GM19099 (cell line): Measurements from ENCODE around the gene PLEKHJ1.

Source experiments
- POLR2A ChIP-seq: IDR thresholded peaks from 3 replicates; pipeline ENCODE4 v1.6.1; 2011; ENCODE audit warnings: low read depth; ENCODE audit not compliant: insufficient read length; ENCODE audit errors: extremely low read depth

Gene PLEKHJ1

GRCh38 chr19:2195914-2196313 is 40.2 kb downstream of the PLEKHJ1 start:
- TF ChIP-seq POLR2A, result no peak

DNA sequence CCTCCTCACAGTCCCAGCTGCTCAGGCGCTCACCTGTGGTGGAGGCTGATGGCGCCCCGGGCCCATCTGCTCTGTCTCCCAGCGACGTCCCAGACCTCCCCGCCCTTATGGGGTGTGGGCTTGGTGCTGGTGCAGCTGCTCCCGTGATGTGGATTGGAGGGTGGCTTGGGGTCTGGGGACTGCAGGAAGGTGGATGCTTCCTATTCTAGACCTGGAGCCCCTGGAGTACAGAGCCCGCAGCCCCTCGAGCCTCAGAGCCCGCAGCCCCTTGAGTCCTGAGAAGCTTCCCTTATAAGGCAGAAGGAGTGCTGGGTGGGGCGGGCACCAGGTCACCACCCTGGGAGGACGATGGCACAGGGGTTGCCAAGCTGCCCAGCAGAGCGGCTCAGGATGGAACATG is 40.8 kb downstream of the PLEKHJ1 start:
- no peak for TF ChIP-seq POLR2A

GRCh38 chr19:2194513-2195078 is 41.5 kb downstream of the PLEKHJ1 start:
- TF ChIP-seq POLR2A, result no peak

- no peak for TF ChIP-seq POLR2A
Observed at GRCh38 chr19:2193807-2194206, 42.3 kb downstream of the PLEKHJ1 start.

- no peak for TF ChIP-seq POLR2A
Observed at GRCh38 chr19:2192862-2193261, 43.3 kb downstream of the PLEKHJ1 start.

- no peak for TF ChIP-seq POLR2A
Observed at GRCh38 chr19:2191456-2192310, 44.4 kb downstream of the PLEKHJ1 start.

DNA sequence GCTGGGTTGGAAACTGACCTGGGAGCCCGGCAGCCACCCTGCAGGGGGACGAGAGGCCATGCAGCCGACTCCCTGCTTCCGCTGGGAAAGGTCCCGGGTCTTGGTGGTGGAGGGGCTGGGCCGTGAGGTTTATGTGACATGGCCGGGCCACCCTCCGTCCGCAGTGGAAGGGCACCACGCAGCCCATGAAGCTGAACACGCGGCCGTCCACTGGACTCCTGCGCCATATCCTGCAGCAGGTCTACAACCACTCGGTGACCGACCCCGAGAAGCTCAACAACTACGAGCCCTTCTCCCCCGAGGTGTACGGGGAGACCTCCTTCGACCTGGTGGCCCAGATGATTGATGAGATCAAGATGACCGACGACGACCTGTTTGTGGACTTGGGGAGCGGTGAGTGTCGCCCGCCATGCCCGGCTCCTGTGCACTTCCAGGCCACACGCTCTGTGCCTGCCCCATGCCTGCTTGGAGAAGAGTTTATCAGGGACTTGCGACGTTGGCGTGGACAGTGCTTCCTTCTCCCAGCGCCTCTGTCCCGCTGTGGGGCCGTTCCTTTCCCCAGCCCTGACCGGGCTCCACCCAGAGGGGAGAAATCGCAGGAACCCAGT is 45.2 kb downstream of the PLEKHJ1 start:
- no peak for TF ChIP-seq POLR2A

GRCh38 chr19:2189880-2190279 is 46.2 kb downstream of the PLEKHJ1 start:
- TF ChIP-seq POLR2A, result no peak

GRCh38 chr19:2188708-2189385 is 47.3 kb downstream of the PLEKHJ1 start:
- no peak for TF ChIP-seq POLR2A

GRCh38 chr19:2187159-2187558 is 49.0 kb downstream of the PLEKHJ1 start:
- TF ChIP-seq POLR2A, result no peak

- TF ChIP-seq POLR2A, result no peak
Observed at GRCh38 chr19:2186071-2186846, 49.9 kb downstream of the PLEKHJ1 start.

DNA sequence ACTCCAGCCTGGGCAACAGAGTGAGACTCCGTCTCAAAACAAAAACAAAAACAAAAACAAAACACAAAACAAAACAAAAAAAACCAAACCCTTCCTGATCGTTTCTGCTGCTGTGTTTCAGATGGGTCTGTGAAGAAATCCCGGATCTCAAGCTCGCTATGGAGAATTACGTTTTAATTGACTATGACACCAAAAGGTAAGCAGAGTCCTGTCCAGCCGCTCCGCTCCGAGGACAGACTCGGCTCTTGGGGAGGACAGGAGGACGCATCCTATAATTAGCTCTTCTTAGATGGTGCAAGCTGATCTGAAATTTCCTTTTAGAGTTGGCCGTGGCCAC is 50.4 kb downstream of the PLEKHJ1 start:
- TF ChIP-seq POLR2A, result no peak

DNA sequence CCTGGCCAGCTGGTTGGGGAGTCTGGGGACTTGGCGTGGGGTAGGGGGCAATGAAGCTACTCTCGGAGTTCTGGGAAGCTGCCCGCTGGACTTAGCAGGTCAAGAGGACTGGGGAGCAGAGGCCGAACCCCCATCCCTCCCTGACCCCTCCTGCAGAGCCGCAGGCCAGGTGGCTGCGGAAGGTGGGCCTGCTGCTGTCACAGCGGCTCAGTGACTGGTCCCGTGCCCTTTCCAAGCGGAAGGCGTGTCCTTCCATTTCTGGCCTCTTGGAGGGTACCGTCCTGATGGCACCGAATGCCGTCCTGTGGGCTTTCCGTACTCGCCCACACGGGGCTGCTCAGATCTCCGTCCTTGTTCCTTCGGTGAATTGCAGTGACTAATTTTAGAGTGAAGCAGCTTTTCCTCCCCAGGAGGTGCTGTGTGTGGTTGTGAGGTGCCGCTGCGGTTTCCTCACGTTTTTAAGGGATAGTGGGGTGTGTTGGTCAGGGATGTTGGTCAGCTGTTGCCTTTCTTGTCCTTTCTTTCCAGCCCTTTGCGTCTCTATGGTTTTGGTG is 51.6 kb downstream of the PLEKHJ1 start:
- no peak for TF ChIP-seq POLR2A
